ENCODE measurements around the gene ZNF70.

DNA sequence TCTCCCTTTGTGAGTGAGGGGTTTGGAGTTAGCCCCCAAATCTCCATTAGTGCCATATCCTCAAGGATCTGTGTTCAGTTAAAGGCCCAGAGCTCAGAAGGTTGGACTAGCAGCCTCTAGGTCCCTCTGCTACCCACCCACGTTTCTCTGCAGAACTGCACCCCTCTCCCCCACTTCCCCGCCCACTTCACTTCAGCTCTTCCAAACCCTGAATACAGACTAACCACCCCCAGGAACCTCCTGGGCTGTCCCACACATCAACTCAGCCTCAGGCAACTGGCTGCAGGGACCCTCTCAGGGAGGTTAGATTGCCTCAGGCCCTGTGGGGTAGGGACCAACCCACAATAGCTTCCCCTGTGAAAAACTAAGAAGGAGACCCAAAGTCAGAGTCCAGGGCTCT is 2.5 kb upstream of the ZNF70 start:
- no peak for TF ChIP-seq CBFB (CRISPR knock-in tag; IDR thresholded peaks at IDR 0.05; ENCODE audit: low read depth)
- TF ChIP-seq, protein P1, sequence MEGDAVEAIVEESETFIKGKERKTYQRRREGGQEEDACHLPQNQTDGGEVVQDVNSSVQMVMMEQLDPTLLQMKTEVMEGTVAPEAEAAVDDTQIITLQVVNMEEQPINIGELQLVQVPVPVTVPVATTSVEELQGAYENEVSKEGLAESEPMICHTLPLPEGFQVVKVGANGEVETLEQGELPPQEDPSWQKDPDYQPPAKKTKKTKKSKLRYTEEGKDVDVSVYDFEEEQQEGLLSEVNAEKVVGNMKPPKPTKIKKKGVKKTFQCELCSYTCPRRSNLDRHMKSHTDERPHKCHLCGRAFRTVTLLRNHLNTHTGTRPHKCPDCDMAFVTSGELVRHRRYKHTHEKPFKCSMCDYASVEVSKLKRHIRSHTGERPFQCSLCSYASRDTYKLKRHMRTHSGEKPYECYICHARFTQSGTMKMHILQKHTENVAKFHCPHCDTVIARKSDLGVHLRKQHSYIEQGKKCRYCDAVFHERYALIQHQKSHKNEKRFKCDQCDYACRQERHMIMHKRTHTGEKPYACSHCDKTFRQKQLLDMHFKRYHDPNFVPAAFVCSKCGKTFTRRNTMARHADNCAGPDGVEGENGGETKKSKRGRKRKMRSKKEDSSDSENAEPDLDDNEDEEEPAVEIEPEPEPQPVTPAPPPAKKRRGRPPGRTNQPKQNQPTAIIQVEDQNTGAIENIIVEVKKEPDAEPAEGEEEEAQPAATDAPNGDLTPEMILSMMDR (IDR thresholded peaks at IDR 0.05): no peak
- TF ChIP-seq, protein P2, sequence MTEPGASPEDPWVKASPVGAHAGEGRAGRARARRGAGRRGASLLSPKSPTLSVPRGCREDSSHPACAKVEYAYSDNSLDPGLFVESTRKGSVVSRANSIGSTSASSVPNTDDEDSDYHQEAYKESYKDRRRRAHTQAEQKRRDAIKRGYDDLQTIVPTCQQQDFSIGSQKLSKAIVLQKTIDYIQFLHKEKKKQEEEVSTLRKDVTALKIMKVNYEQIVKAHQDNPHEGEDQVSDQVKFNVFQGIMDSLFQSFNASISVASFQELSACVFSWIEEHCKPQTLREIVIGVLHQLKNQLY (CRISPR knock-in tag; IDR thresholded peaks at IDR 0.05): no peak
- no peak for TF ChIP-seq ZNF121 (CRISPR knock-in tag; IDR thresholded peaks at IDR 0.05)
